ENCODE measurements around the gene UCP2.
"Not testable (repeated sequence)": the region's sequence is repeated elsewhere in the genome, so short reads cannot be mapped to it uniquely, and the experiment has no call there.

UCP2 gene

GRCh38 chr11:73950869-73951710, 31.6 kb downstream of the UCP2 start, which contains the start of gene DNAJB13:
DNAJB13 (plus strand) TSS chr11:73951026; CDS start chr11:73951070, 44 bp downstream.
- Mint-ChIP-seq H3K9me3 (ENCODE audit: low read depth) (no peaks in the 10 kb centered on the region), H3K4me1 (ENCODE audit: low read depth) (peaks cover under 1% of the 10 kb centered on the region), H3K27me3 (peaks cover 1% of the 10 kb centered on the region), H3K36me3 (peaks cover 2% of the 10 kb centered on the region), H3K27ac (no peak within 1 kb of the TSS), H3K4me3 (no peak within 1 kb of the TSS)

GRCh38 chr11:73949912-73950311, 32.7 kb downstream of the UCP2 start:
- Mint-ChIP-seq H3K9me3 (ENCODE audit: low read depth) (no peaks in the 10 kb centered on the region), H3K36me3 (peaks cover 2% of the 10 kb centered on the region), H3K27ac (no peak overlapping the region), H3K27me3 (no peaks in the 10 kb centered on the region), H3K4me3 (no peak overlapping the region), H3K4me1 (ENCODE audit: low read depth) (no peaks in the 10 kb centered on the region)

- Mint-ChIP-seq H3K4me1 (ENCODE audit: low read depth) (no peaks in the 10 kb centered on the region), H3K4me3 (no peak overlapping the region), H3K27me3 (no peaks in the 10 kb centered on the region), H3K27ac (no peak overlapping the region), H3K36me3 (peaks cover 2% of the 10 kb centered on the region), H3K9me3 (ENCODE audit: low read depth) (no peaks in the 10 kb centered on the region)
These were observed 33.4 kb downstream of the UCP2 start for GRCh38 chr11:73949246-73949645.

- Mint-ChIP-seq H3K4me1 (ENCODE audit: low read depth) (no peaks in the 10 kb centered on the region), H3K9me3 (ENCODE audit: low read depth) (no peaks in the 10 kb centered on the region), H3K27ac (no peak overlapping the region)
These were observed 35.7 kb downstream of the UCP2 start for GRCh38 chr11:73946798-73947458.

GRCh38 chr11:73945396-73945795, 37.2 kb downstream of the UCP2 start:
- no peaks in the 10 kb centered on the region for H3K4me1 Mint-ChIP-seq (ENCODE audit: low read depth)
- H3K27me3 Mint-ChIP-seq: no peaks in the 10 kb centered on the region
- H3K27ac Mint-ChIP-seq: no peak overlapping the region
- peaks cover 9% of the 10 kb centered on the region for H3K36me3 Mint-ChIP-seq
- H3K4me3 Mint-ChIP-seq: no peak overlapping the region
- H3K9me3 Mint-ChIP-seq (ENCODE audit: low read depth): no peaks in the 10 kb centered on the region

More at GRCh38 chr11:73946798-73947458, 35.7 kb downstream of the UCP2 start:
- H3K4me3 Mint-ChIP-seq: no peak overlapping the region
- H3K27me3 Mint-ChIP-seq: no peaks in the 10 kb centered on the region
- peaks cover 2% of the 10 kb centered on the region for H3K36me3 Mint-ChIP-seq

GRCh38 chr11:73944901-73945300, 37.7 kb downstream of the UCP2 start:
- Mint-ChIP-seq H3K36me3 (peaks cover 9% of the 10 kb centered on the region), H3K4me3 (no peak overlapping the region), H3K27me3 (no peaks in the 10 kb centered on the region), H3K27ac (no peak overlapping the region), H3K9me3 (ENCODE audit: low read depth) (no peaks in the 10 kb centered on the region), H3K4me1 (ENCODE audit: low read depth) (no peaks in the 10 kb centered on the region)

GRCh38 chr11:73944085-73944484, 38.6 kb downstream of the UCP2 start:
- no peak overlapping the region for H3K27ac Mint-ChIP-seq
- H3K36me3 Mint-ChIP-seq: peaks cover 9% of the 10 kb centered on the region
- no peaks in the 10 kb centered on the region for H3K4me1 Mint-ChIP-seq (ENCODE audit: low read depth)
- H3K9me3 Mint-ChIP-seq (ENCODE audit: low read depth): no peaks in the 10 kb centered on the region
- H3K27me3 Mint-ChIP-seq: no peaks in the 10 kb centered on the region
- H3K4me3 Mint-ChIP-seq: no peak overlapping the region

GRCh38 chr11:73942010-73942409, 40.6 kb downstream of the UCP2 start:
- peaks cover 5% of the 10 kb centered on the region for H3K9me3 Mint-ChIP-seq (ENCODE audit: low read depth)
- H3K4me1 Mint-ChIP-seq (ENCODE audit: low read depth): no peaks in the 10 kb centered on the region
- H3K27ac Mint-ChIP-seq: no peak overlapping the region
- peaks cover 12% of the 10 kb centered on the region for H3K36me3 Mint-ChIP-seq
- H3K27me3 Mint-ChIP-seq: no peaks in the 10 kb centered on the region
- H3K4me3 Mint-ChIP-seq: no peak overlapping the region

- Mint-ChIP-seq H3K27me3 (no peaks in the 10 kb centered on the region), H3K4me1 (ENCODE audit: low read depth) (no peaks in the 10 kb centered on the region), H3K4me3 (no peak overlapping the region), H3K36me3 (peaks cover 12% of the 10 kb centered on the region), H3K27ac (no peak overlapping the region), H3K9me3 (ENCODE audit: low read depth) (peaks cover 5% of the 10 kb centered on the region)
These were observed 41.7 kb downstream of the UCP2 start for GRCh38 chr11:73940801-73941570.

- Mint-ChIP-seq H3K27me3 (no peaks in the 10 kb centered on the region), H3K36me3 (peaks cover 15% of the 10 kb centered on the region), H3K27ac (no peak overlapping the region), H3K4me1 (ENCODE audit: low read depth) (no peaks in the 10 kb centered on the region), H3K4me3 (no peak overlapping the region), H3K9me3 (ENCODE audit: low read depth) (peaks cover 5% of the 10 kb centered on the region)
These were observed 43.5 kb downstream of the UCP2 start for GRCh38 chr11:73939096-73939495.

GRCh38 chr11:73936047-73936446, 46.6 kb downstream of the UCP2 start:
- H3K36me3 Mint-ChIP-seq: peaks cover 14% of the 10 kb centered on the region
- not testable (repeated sequence) for H3K4me1 Mint-ChIP-seq (ENCODE audit: low read depth)

GRCh38 chr11:73932781-73933180, 49.9 kb downstream of the UCP2 start:
- Mint-ChIP-seq H3K4me3 (no peak overlapping the region), H3K4me1 (ENCODE audit: low read depth) (no peaks in the 10 kb centered on the region), H3K36me3 (peaks cover 11% of the 10 kb centered on the region), H3K27ac (no peak overlapping the region), H3K27me3 (no peaks in the 10 kb centered on the region), H3K9me3 (ENCODE audit: low read depth) (no peaks in the 10 kb centered on the region)

More at GRCh38 chr11:73936047-73936446, 46.6 kb downstream of the UCP2 start:
- H3K27ac Mint-ChIP-seq; H3K9me3 Mint-ChIP-seq (ENCODE audit: low read depth); H3K27me3 Mint-ChIP-seq; H3K4me3 Mint-ChIP-seq: not testable (repeated sequence)

- H3K27me3 Mint-ChIP-seq: no peaks in the 10 kb centered on the region
- no peaks in the 10 kb centered on the region for H3K9me3 Mint-ChIP-seq (ENCODE audit: low read depth)
- peaks cover 11% of the 10 kb centered on the region for H3K36me3 Mint-ChIP-seq
- H3K27ac Mint-ChIP-seq: no peak overlapping the region
- H3K4me1 Mint-ChIP-seq (ENCODE audit: low read depth): no peaks in the 10 kb centered on the region
- H3K4me3 Mint-ChIP-seq: no peak overlapping the region
These were observed 50.7 kb downstream of the UCP2 start for GRCh38 chr11:73931951-73932350.

GRCh38 chr11:73931039-73931645, 51.5 kb downstream of the UCP2 start:
- H3K36me3 Mint-ChIP-seq: peaks cover 13% of the 10 kb centered on the region
- H3K9me3 Mint-ChIP-seq (ENCODE audit: low read depth): no peaks in the 10 kb centered on the region
- H3K27ac Mint-ChIP-seq: no peak overlapping the region
- no peak overlapping the region for H3K4me3 Mint-ChIP-seq
- H3K27me3 Mint-ChIP-seq: no peaks in the 10 kb centered on the region
- H3K4me1 Mint-ChIP-seq (ENCODE audit: low read depth): no peaks in the 10 kb centered on the region
